ENCODE data around the gene KCNAB1.
"Not testable (repeated sequence)": the region's sequence is repeated elsewhere in the genome, so short reads cannot be mapped to it uniquely, and the experiment has no call there.

Gene KCNAB1

DNA sequence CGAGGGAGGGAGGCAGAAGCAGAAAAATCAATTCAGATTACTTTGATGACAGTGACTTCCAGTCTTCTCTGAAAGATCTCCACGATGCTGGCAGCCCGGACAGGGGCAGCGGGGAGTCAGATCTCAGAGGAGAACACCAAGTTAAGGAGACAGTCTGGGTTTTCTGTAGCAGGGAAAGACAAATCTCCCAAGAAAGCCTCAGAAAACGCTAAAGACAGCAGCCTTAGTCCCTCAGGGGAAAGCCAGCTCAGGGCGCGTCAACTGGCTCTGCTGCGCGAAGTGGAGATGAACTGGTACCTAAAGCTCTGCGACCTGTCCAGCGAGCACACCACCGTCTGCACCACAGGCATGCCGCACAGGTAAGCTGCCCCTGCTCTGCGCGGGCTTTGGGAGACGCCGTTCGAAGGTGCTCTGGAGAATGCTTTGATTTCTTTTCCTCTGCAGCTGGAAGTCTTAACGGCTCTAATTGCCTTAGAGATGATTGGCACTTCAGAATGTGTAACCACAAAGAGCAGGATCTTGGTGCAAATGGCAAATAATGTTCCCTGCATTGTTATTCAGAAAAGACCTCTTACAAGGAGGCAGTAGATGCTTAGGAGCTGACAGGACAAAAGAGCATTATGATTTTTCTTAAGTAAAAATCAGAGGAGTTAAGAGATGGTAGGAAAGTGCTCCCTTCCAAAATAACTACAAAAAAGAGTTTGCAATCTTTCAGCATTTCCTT, at the start of gene KCNAB1:
Gene KCNAB1, plus strand, starts transcription at position 51 of the 724 bp plus-strand sequence.
- DNase-seq: no peak

DNA sequence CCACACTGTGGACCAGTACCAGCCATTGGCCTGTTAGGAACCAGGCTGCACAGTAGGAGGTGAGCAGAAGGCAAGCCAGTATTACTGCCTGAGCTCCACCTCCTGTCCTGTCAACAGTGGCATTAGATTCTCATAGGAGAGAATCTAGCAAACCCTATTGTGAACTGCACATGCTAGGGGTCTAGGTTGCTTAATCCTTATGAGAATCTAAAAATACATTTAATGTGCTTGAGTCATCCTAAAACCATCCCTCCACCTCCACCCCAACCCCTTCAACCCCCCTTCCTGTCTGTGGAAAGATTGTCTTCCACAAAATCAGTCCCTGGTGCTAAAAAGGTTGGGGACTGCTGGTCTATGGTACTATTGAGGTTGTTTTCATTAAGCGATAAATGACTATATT, 49.3 kb upstream of the KCNAB1 start:
- no peak for DNase-seq

DNA sequence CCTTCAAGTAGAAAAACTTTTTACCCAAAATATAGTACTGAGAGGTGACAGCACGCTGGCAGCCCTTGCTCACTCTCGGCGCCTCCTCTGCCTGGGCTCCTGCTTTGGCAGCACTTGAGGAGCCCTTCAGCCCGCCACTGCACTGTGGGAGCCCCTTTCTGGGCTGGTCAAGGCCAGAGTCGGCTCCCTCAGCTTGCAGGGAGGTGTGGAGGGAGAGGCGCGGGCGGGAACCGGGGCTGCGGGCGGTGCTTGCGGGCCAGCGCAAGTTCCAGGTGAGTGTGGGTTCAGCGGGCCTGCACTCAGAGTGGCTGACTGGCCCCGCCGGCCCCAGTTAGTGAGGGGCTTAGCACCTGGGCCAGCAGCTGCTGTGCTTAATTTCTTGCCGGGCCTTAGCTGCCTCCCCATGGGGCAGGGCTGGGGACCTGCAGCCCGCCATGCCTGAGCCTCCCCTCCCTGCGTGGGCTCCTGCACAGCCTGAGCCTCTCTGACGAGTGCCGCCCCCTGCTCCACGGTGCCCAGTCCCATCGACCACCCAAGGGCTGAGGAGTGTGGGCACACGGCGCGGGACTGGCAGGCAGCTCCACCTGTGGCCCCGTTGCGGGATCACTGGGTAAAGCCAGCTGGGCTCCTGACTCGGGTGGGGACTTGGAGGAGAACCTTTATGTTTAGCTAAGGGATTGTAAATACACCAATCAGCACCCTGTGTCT, 47.3 kb upstream of the KCNAB1 start:
- not testable (repeated sequence) for DNase-seq

DNA sequence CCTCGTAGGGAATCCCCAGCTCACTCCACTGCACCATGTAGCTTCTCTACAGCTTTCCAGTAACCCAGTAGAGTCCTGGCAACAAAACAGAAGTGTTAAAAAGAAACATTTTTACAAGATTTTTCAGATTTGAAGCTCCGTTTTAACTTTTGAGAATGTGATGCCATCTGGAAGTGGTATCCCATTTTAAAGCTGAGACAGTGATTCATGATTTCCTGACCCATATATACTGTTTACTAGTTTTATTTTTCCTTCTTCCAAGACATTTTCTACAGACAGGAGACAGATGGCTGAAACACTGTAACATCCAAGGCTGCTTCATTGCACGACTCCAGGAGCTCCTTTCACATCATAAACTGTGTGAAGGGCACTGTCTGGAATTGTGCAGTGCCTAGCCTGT, 30.3 kb upstream of the KCNAB1 start:
- no peak for DNase-seq

DNA sequence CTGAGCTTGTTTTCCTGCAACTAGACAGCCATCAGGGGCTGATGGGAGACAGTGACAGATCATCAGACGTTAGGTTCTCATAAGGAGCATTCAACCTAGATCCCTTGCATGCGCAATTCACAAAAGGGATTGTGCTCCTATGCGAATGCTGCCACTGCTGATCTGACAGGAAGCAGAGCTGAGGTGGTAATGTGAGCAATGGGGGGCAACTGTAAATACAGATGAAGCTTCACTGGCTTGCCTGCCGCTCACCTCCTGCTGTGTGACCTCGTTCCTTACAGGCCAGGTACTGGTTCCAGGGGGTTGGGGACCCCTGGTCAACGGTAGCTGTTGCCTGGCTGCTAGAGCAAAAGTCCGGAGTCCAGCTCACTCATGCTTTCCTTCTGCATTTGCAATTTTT, 26.4 kb upstream of the KCNAB1 start:
- DNase-seq: no peak

DNA sequence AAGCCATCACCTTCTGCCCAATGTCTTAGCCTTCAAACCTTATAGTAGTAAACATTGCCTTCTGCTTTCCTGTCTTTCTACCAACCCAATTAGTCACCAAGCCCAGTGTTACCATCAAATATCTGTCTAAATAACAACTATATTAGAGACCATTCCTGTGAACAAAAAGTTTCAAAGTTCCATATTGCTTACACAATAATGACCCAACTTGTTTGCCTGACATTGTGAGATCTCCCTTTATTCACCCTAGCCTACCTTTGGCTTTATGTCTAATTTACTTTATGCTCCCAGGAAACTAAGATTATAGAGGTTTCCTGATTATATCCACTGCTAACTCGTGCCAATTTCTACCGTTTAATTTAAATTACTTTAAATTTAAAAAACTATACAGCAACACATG, 26.0 kb upstream of the KCNAB1 start:
- no peak for DNase-seq

DNA sequence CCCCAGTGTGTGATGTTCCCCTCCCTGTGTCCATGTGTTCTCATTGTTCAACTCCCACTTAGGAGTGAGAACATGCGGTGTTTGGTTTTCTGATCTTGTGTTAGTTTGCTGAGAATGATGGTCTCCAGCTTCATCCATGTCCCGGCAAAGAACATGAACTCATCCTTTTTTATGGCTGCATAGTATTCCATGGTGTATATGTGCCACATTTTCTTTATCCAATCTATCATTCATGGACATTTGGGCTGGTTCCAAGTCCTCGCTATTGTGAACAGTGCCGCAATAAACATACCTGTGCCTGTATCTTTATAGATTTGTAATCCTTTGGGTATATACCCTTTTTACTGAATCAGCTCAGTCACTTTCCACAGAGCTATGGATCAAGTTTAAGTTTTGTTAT, 24.7 kb upstream of the KCNAB1 start:
- not testable (repeated sequence) for DNase-seq

DNA sequence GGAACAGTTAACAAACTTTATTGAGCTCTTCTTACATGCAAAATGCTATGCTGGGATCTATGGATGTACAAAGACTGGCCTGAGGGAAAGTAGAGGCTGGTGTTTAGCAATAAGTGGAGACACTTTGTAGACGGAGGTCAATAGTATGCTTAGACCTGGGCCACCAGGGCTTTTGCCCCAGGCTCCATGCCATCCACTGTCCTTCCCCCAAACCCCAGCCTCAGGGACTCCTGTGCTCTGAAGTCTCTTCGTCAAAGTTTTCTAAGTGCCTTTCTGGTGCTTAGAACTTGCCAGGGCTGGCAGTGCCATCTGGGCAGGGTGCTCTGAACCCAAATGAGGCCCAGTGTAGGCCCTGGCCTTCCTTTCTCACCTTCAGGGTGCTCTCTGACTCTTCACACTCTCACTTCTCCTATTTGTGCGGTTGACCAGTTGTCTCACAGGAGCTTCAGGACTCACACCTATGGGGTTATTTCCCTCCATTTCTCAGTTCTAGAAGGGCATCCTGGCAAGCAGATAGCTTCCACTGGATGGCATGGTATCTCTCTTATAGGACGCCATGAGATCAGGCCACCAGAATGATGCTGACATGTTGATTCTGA, 21.8 kb upstream of the KCNAB1 start:
- no peak for DNase-seq

DNA sequence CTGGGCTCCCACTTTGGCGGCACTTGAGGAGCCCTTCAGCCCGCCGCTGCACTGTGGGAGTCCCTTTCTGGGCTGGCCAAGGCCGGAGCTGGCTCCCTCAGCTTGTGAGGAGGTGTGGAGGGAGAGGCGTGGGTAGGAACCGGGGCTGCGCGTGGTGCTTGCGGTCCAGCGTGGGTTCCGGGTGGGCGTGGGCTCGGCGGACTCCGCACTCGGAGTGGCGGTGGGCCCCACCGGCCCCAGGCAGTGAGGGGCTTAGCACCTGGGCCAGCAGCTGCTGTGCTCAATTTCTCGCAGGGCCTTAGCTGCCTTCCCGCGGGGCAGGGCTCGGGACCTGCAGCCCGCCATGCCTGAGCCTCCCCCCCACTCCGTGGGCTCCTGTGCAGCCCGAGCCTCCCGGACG, 21.0 kb upstream of the KCNAB1 start:
- DNase-seq: not testable (repeated sequence)

DNA sequence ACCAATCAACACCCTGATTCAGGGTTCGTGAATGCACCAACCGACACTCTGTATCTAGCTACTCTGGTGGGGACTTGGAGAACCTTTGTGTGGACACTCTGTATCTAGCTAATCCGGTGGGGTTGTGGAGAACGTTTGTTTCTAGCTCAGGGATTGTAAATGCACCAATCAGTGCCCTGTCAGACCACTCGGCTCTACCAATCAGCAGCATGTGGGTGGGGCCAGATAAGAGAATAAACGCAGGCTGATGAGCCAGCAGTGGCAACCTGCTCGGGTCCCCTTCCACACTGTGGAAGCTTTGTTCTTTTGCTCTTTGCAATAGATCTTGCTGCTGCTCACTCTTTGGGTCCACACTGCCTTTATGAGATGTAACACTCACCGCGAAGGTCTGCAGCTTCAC, 20.4 kb upstream of the KCNAB1 start:
- DNase-seq: not testable (repeated sequence)

DNA sequence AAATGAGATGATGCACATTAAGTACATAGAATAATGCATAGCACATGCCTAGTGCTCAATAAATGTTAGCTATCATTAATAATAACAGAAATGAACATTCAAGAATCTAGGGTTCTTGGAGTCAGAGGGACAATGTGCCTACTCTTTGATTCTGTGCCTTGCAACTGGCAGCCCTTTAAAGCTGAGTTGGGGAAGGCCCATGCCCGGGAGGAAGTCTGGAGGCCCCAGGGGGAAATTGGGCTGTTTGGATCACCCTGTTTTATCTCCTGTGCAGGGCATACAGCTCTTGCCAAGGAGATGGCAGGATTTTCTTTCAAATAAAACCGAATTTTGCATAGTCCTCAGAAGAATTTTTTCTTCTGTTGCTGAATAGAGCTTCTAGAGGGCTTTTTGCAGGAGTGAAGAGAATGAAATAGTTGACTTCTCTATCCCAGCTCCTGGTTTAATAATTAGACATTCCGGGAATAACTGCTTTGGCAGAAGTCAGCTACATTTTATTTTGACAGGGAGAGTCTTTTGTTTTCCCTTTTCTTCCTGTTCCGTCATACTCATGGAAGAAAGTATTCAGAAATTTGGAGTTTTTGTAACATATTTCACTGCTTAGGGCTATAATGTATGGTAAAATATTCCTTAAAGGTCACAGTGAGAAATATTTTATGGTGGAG, 18.0 kb upstream of the KCNAB1 start:
- no peak for DNase-seq

DNA sequence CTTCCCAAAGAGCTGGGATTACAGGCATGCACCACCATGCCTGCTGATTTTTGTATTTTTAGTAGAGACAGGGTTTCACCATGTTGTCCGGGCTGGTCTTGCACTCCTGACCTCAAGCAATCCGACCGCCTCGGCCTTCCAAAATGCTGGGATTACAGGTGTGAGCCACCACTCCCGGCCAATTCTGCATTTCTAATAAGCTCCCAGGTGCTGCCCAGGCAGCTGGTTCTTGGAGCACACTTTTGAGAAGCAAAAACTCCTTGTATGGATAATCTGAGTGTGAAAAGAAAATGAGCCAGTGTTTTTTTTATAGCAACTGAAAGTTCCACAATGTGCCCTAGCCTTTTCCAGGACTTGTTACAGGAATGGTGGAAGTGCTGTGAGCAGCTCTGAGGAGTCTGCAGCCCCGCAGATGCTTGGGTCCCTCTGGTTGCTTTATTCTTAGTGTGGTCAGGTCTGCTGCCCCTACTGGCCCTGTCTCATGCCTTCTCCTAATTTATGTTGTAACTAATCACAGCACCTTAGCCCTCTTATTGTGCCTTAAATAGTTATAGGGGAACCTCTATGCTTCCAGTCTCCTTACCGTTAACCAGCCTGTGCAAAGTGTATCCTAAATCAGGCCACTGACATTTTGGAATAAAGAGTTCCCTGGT, 13.5 kb upstream of the KCNAB1 start:
- no peak for DNase-seq

DNA sequence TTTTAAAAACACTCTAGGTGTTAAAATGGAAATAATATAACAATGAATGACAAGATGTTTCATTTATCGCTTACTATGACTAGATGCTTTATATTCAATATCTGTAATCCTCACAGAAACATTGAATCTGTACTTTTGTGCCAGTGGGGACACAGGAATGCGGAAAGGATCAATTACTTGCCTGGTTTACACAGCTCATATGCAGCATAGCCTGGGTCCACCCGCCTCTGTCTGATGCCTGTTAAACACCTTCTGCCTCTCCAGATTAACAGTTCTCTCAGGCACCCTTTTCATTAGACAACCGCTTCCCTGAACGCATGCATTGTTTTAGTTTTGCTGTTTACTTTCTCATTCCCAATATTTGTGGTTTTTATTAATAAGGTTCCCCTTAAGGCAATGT, 12.9 kb upstream of the KCNAB1 start:
- DNase-seq: no peak

DNA sequence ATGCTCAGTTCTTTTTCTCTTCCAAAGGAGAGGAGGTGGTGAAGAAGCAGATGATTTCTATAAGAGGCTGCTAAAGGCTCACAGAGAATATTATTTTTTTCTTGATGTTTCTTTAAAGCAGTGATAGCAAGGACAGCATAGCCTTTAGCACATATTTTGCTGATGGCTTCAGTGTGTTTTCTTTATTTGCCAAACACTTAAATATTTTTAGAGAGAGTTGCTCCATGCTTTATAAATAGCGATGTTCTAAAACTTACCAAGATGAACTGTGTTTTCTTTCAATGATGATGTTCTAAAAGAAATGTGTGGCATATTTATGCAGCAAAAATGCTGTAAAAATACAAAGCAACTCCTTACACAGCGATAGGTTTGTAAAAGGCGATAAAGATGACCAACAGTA, 11.8 kb upstream of the KCNAB1 start:
- DNase-seq: no peak

DNA sequence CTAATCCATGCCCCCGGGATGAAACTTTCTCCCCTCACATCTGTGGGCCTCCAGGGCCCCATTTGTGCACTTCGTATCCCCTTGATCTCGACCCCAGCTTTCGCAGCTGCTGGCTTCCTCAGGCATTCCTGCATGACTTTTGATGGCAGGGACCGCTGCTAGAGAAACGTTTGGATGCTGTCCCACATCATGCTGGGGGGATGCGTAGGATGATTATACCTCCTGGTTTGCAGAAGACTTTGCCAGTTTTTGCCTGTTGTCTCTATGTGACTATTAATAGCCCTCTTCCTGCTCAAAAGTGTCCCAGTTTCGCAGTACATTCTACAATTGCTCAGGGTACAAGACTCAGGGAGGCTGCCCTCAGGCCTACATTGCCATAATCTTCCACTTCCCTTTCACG, 10.4 kb upstream of the KCNAB1 start:
- no peak for DNase-seq

DNA sequence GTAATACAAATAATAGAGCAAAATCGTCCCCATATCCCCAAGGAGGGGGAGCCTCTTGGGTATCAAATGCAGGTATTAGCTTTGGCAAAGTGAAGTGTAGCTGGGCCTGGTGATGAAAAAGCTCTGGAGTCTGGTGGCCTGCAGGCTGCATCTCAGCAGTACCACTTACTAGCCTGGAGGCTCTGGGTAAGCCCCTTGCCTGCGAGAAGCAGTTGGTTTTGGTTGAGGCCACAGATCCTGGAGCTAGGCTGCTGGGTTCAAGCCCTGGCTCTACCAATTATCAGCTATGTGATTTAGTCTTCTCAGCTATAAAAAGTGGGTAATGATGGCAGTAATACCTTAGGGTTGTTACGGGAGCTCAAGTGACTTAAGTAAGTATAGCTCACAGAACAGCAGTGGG, 6.1 kb downstream of the KCNAB1 start:
- no peak for DNase-seq

DNA sequence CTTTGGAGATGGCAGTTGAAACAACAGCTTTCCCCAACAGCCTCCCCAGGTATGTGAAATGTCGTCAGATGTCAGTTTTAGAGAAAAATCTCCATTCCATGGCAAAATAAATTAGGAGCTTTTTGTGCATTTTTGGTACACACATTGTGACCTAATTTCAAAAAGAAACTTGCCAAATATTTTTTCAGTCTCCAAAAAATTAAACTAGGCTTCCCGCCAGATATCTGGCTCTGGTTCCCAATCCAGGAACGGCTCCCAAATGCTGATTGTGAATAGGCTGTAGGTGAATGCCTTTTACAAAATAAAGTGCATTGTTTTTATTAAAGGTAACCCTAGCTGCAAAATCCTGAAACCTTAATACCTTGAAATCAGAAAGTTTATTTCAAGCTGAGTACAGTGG, 10.9 kb downstream of the KCNAB1 start:
- no peak for DNase-seq

DNA sequence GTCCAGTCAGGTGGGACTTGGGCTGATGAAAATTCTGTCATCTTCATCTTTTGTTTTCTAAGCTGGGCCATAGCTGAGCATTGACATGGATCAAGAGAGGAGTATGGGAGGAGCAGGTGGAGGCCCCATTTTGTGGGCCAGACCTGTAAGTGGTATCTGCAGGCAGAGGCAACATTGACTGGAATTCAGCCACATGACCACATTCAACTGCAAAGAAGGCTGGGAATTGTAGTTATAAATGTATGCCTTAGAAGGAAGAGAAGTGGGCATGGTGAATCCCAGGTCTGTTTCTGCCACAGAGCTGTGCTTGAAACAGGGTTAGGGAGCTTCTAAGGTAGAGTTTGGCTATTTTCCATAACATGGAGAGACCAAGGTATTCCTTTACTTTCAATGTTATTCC, 11.4 kb downstream of the KCNAB1 start:
- no peak for DNase-seq

DNA sequence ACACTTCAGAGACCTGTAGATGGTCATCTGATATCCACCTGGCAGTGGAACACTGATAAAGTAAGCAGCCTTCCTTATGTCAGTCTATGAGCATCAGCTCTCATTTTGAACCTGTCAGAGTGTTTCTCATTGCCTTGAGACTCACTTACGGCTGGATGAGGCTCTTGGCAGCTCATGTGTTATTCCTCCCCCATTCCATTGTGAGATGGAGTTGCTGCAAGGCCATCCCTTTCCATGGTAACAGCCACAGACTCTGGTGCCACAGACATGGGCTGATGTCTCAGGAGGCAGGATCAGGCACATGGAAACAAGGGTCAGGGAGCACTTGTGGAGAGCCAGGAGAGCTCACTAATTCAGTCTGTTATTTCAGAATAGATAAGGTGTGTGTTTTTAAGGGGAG, 11.9 kb downstream of the KCNAB1 start:
- DNase-seq: no peak

DNA sequence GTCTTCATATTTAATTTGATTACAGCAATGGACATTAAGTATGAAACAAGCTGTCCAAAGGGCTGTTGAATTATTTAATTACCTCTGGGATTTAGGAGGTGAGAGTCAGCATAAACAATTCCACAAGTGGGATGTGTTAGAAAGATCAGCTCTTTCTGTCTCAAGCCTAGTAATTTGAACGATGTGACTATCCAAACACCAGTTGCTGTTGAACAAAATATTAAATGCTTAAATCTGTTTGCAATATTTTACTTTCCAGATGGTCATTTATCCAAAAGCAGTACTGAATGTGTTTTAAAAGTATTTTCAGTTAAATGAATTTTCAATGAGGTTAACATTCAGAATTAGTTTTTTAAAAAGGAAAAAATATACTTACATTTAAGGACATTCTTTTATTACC, 12.7 kb downstream of the KCNAB1 start:
- DNase-seq: no peak

DNA sequence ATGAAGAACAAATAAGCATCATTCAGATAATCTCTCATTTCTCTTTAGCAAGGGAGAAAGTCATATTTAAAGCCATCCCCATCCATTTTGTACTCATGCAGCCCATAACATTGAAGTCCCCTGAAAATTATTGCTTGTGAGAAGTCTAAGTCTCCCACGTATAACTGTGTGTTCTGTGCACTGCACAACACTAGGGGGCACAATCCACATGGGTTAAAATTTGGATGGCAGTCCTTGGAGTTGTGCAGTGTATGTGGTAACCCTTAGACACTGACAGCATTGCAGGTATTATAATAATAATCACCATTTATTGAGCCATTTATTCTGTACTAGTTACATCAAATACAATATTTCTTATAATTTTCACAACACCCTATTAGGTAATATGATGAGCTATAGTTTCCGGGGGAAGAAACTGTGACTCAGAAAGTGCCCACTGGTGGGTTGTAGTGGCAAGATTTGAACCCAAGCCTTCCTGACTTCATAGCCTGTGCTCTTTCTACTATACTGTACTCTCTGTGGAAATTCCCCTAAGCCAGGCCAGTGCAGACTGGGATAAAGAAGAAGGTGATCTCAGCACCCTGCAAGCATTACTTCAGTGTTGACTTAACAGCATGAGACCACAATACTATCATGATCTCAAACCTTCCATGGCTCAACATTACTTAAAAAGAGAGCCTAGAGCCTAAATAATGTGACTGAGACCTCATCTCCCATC, 15.7 kb downstream of the KCNAB1 start:
- no peak for DNase-seq

DNA sequence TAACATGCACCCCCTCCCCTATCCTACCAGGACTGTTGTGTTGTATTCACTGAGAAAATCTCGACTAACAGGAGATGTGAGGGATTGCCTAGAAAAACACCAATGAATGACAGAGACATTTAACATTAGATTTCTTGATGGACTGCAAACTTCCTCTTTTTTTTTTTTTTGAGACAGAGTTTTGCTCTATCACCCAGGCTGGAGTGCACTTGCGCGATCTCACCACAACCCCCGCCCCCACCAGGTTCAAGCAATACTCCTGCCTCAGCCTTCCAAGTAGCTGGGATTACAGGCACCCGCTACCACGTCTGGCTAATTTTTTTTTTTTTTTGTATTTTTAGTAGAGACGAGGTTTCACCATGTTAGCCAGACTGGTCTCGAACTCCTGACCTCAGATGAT, 17.0 kb downstream of the KCNAB1 start:
- DNase-seq: not testable (repeated sequence)

Data from DMS 273 treated with DMSO at 0.1 percent for 48 hours (cell line).